ENCODE measurements around the gene TMEM167A.
"Not testable (repeated sequence)": the region's sequence is repeated elsewhere in the genome, so short reads cannot be mapped to it uniquely, and the experiment has no call there.

The TMEM167A gene

DNA sequence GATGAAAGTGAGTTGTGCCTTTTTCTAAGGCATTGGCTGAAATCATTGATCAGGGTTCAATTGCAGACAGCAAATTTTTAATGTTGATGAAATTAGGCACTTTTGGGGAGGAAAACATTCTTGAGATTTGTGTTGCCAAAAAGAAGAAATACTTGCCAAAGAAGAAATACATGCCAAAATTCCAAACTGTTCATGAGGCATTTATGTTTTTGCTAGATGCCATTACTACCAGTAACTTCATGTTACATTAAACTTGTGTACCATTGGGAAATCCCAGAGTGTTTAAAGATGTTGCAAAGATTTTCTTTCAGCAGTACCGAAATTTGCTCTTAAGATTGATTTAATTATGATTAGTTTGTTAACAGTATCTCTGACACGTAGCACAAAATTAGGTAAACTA lies 7.1 kb upstream of the TMEM167A start:
- Histone ChIP-seq H3K9me3 (ENCODE audit: control insufficient read depth, low read depth, low read length) (no peaks in the 10 kb centered on the region), H3K4me1 (ENCODE audit: control insufficient read depth, low read depth, low read length) (no peaks in the 10 kb centered on the region), H3K36me3 (ENCODE audit: control insufficient read depth, low read depth, low read length) (no peaks in the 10 kb centered on the region), H3K4me3 (ENCODE audit: low read length) (no peak overlapping the region), H3K27ac (ENCODE audit: low read length) (no peak overlapping the region), H3K9ac (ENCODE audit: low read length) (no peak overlapping the region), H3K27me3 (ENCODE audit: control insufficient read depth, insufficient read depth, low read length) (no peaks in the 10 kb centered on the region)

DNA sequence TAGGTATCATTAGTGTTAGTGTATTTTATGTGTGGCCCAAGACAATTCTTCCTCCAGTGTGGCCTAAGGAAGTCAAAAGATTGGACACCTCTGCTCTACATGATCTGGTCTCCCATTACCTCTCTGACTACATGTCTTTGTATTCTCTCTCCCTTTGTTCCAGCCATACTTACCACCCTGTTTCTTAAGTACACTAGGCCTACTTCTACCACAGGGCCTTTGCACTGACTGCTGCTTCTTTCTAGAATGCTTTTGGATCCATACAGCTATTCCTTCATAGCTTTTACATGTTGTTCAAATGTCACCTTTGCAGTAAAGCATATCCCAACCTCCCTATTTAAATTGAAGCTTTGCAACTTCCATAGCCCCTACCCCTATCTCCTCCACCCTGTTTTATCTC lies 5.6 kb upstream of the TMEM167A start:
- H3K9ac ChIP-seq (ENCODE audit: low read length): no peak overlapping the region
- H3K9me3 ChIP-seq (ENCODE audit: control insufficient read depth, low read depth, low read length): no peaks in the 10 kb centered on the region
- no peak overlapping the region for H3K27ac ChIP-seq (ENCODE audit: low read length)
- H3K27me3 ChIP-seq (ENCODE audit: control insufficient read depth, insufficient read depth, low read length): no peaks in the 10 kb centered on the region
- H3K36me3 ChIP-seq (ENCODE audit: control insufficient read depth, low read depth, low read length): no peaks in the 10 kb centered on the region
- peaks cover 6% of the 10 kb centered on the region for H3K4me1 ChIP-seq (ENCODE audit: control insufficient read depth, low read depth, low read length)
- no peak overlapping the region for H3K4me3 ChIP-seq (ENCODE audit: low read length)

DNA sequence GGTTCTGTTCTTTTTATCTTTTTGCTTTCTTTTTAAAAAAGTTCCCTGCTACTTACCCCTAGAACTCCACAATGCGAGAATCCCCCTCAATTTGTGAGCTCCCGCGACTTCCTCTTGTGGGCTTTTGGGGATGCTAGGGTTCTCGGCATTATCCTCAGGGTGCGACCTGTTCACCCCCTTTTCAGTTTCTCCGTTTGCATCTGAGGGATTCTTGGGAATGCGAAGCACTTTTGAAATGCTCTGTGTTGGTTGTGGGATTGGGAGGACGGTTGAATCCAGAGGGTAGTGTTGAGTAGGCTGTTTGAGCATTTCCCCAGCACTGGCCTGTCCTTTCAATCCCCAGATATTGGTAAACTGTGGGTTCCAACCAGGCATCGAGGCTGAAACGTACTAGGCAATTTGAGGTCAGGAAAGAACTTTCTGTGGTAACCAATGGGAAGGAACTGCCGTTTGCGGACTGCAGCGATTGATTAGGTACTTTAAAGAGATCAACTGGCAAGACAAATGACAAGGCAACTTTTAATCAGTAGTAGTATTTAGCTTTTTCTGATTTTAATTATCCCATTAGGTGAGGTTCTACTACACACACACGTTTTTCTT lies 568 bp upstream of the TMEM167A start:
- Histone ChIP-seq H3K36me3 (ENCODE audit: control insufficient read depth, low read depth, low read length) (peaks cover 6% of the 10 kb centered on the region), H3K9ac (ENCODE audit: low read length) (peak overlapping the region; percentile 94), H3K27me3 (ENCODE audit: control insufficient read depth, insufficient read depth, low read length) (no peaks in the 10 kb centered on the region), H3K4me1 (ENCODE audit: control insufficient read depth, low read depth, low read length) (peaks cover 12% of the 10 kb centered on the region), H3K27ac (ENCODE audit: low read length) (peak overlapping the region; percentile 90), H3K9me3 (ENCODE audit: control insufficient read depth, low read depth, low read length) (no peaks in the 10 kb centered on the region), H3K4me3 (ENCODE audit: low read length) (peak overlapping the region; percentile 93)

DNA sequence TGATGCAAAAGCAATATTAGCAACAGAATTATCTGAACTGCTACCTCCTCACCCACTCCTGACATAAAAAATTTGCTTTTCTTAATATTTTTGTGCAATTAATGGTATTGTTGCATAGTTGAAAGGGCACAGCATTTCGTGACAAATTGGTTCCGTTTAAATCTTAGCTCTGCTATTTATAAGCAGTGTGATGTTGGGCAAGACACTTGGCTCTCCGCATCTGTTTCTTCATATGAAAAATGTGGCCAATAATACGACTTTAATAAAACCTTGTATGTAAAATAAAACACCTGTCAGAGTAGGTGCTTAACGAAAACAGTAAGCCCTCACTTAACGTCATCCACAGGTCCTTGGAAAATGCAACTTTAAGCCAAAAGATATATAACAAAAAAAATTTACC lies 4.2 kb downstream of the TMEM167A start:
- H3K4me1 ChIP-seq (ENCODE audit: control insufficient read depth, low read depth, low read length): peaks cover 26% of the 10 kb centered on the region
- H3K9ac ChIP-seq (ENCODE audit: low read length): no peak overlapping the region
- H3K27me3 ChIP-seq (ENCODE audit: control insufficient read depth, insufficient read depth, low read length): no peaks in the 10 kb centered on the region
- peaks cover 6% of the 10 kb centered on the region for H3K36me3 ChIP-seq (ENCODE audit: control insufficient read depth, low read depth, low read length)
- H3K9me3 ChIP-seq (ENCODE audit: control insufficient read depth, low read depth, low read length): no peaks in the 10 kb centered on the region
- no peak overlapping the region for H3K27ac ChIP-seq (ENCODE audit: low read length)
- no peak overlapping the region for H3K4me3 ChIP-seq (ENCODE audit: low read length)

DNA sequence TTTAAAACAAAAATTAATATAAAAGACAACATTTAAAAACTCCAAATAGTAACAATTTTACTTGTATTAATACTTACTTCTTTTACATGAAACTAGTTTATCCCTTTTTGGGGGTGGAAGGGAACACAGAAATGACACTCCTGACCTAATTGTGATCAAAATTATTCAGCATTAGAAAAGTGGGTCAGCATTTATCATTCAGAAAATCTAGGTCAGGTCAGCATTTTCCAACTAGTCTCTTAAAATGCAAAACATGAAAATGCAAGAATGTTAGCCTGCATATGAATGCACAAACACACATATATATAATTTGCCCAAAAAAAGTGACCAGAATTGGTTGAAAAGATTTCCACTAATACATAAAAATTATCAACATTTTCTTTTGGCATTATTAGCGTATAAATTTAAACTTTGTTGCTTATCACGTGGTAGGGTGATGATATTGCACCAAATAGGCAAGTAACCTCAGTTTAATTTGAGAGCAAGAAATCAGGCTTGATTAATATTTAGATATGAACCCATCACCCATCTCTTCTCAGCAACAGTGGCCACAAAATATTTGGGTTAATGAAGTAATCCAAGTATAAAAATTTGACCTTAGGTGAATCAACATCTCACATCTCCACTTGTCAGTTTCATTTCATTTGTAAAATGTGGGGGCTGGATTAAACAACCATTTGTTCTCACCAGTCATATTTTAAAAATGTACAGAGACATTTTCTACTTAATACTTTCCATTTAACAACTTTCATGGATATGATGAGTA lies 5.7 kb downstream of the TMEM167A start:
- Histone ChIP-seq H3K9ac (ENCODE audit: low read length) (peak overlapping the region; percentile 11), H3K4me1 (ENCODE audit: control insufficient read depth, low read depth, low read length) (peaks cover 34% of the 10 kb centered on the region)

DNA sequence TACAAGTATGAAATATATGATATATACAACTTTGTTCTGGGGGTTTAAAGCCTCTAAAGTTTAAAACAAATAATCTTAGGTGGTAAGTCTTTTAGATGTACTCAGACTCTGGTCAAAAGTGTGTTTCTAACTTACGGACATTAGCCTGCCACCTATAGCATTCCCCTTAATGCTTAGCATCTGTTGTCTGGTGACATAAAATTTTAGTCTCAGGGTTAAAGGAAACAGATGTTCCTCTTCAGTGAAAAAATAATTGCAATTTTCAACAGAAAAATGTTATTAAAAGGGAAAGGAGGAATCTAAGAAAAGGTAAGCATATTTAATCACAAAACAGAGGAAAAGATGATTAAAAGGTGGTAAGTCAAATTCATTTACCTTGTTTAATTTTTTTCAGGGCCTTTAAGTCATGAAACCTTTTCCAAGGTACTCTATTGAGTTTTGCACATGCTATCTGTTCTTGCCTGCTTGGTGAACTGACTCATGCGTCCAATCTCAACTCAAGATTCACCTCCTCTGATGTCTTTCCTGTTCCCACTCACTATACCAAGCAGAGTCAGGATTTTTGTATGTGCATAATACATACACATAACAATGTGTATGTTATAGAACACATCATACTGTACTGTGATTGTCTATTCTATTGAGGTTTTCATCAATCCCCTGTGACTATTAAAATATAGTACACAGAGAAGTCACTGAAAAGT lies 7.9 kb downstream of the TMEM167A start:
- Histone ChIP-seq H3K27ac (ENCODE audit: low read length) (no peak overlapping the region), H3K4me3 (ENCODE audit: low read length) (no peak overlapping the region), H3K9ac (ENCODE audit: low read length) (no peak overlapping the region), H3K4me1 (ENCODE audit: control insufficient read depth, low read depth, low read length) (peaks cover 35% of the 10 kb centered on the region), H3K9me3 (ENCODE audit: control insufficient read depth, low read depth, low read length) (no peaks in the 10 kb centered on the region), H3K27me3 (ENCODE audit: control insufficient read depth, insufficient read depth, low read length) (no peaks in the 10 kb centered on the region), H3K36me3 (ENCODE audit: control insufficient read depth, low read depth, low read length) (peaks cover under 1% of the 10 kb centered on the region)

More for the DNA sequence above, 5.7 kb downstream of the TMEM167A start:
- Histone ChIP-seq H3K27ac (ENCODE audit: low read length) (no peak overlapping the region), H3K4me3 (ENCODE audit: low read length) (peak overlapping the region; percentile 13), H3K27me3 (ENCODE audit: control insufficient read depth, insufficient read depth, low read length) (no peaks in the 10 kb centered on the region), H3K9me3 (ENCODE audit: control insufficient read depth, low read depth, low read length) (no peaks in the 10 kb centered on the region), H3K36me3 (ENCODE audit: control insufficient read depth, low read depth, low read length) (peaks cover 6% of the 10 kb centered on the region)

DNA sequence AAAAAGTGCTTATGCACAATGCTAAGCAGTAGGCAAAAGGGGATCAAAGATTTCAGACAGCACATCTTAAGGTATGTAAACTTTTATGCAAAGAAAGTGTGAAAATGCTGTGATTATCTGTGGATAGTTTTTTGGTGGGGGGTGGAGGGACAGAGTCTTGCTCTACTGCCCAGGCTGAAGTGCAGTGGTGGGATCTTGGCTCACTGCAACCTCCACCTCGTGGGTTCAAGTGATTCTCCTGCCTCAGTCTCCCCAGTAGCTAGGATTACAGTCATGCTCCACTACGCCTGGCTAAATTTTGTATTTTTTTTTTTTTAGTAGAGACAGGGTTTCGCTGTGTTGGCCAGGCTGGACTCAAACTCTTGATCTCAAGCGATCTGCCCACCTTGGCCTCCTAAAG lies 9.8 kb downstream of the TMEM167A start:
- not testable (repeated sequence) for H3K4me3 ChIP-seq (ENCODE audit: low read length); H3K9ac ChIP-seq (ENCODE audit: low read length); H3K27me3 ChIP-seq (ENCODE audit: control insufficient read depth, insufficient read depth, low read length); H3K27ac ChIP-seq (ENCODE audit: low read length); H3K9me3 ChIP-seq (ENCODE audit: control insufficient read depth, low read depth, low read length)
- Histone ChIP-seq H3K36me3 (ENCODE audit: control insufficient read depth, low read depth, low read length) (peaks cover 11% of the 10 kb centered on the region), H3K4me1 (ENCODE audit: control insufficient read depth, low read depth, low read length) (peaks cover 35% of the 10 kb centered on the region)

DNA sequence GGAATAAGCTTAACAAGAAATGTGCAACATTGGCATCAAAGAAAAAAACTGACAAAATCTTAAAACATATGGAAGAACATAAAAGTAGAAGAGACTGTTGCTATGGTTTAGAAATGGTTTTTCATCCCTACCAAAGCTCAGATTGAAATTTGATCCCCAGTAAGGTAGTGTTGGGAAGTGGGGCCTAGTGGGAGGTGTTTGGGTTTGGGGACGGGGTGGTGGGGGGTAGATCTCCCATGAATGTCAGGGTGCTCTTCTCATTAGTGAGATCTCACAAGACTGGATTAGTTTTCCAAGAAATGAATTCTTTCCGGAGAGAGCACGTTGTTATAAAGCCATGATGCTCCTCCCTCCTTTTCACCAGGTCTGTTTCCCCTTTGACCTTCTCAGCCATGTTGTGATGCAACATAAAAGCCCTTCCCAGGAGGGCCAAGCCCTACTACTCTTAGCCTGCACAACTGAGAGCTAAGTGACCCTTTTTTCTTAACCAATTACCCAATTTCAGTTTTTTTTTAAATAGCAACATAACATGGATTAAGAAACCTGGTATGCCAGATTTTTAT lies 10.6 kb downstream of the TMEM167A start:
- Histone ChIP-seq H3K9ac (ENCODE audit: low read length) (peak overlapping the region; percentile 48), H3K36me3 (ENCODE audit: control insufficient read depth, low read depth, low read length) (peaks cover 16% of the 10 kb centered on the region), H3K4me3 (ENCODE audit: low read length) (no peak overlapping the region), H3K4me1 (ENCODE audit: control insufficient read depth, low read depth, low read length) (peaks cover 30% of the 10 kb centered on the region), H3K27ac (ENCODE audit: low read length) (peak overlapping the region; percentile 22), H3K9me3 (ENCODE audit: control insufficient read depth, low read depth, low read length) (no peaks in the 10 kb centered on the region), H3K27me3 (ENCODE audit: control insufficient read depth, insufficient read depth, low read length) (no peaks in the 10 kb centered on the region)

DNA sequence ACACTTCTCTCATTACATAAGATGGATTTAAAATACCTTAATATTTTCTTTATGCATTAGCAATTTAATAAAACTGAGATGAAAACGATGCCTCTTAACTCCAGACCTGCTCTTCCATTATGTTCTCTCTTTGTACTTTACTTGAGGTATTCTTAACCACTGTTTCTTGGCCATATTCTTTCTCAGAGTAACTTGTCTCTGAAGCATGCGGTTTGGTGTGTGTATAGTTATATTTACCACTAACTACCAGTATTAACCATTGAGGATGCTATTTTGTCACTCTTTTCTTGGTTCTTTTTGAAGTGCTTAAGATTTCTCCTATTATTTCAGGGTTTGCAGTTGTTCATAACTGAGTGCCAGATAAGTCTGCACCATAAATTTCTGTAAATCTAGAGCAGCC lies 17.9 kb downstream of the TMEM167A start:
- no peak overlapping the region for H3K27ac ChIP-seq (ENCODE audit: low read length)
- peaks cover 61% of the 10 kb centered on the region for H3K36me3 ChIP-seq (ENCODE audit: control insufficient read depth, low read depth, low read length)
- no peak overlapping the region for H3K4me3 ChIP-seq (ENCODE audit: low read length)
- H3K9me3 ChIP-seq (ENCODE audit: control insufficient read depth, low read depth, low read length): no peaks in the 10 kb centered on the region
- H3K9ac ChIP-seq (ENCODE audit: low read length): no peak overlapping the region
- H3K27me3 ChIP-seq (ENCODE audit: control insufficient read depth, insufficient read depth, low read length): no peaks in the 10 kb centered on the region
- H3K4me1 ChIP-seq (ENCODE audit: control insufficient read depth, low read depth, low read length): no peaks in the 10 kb centered on the region

DNA sequence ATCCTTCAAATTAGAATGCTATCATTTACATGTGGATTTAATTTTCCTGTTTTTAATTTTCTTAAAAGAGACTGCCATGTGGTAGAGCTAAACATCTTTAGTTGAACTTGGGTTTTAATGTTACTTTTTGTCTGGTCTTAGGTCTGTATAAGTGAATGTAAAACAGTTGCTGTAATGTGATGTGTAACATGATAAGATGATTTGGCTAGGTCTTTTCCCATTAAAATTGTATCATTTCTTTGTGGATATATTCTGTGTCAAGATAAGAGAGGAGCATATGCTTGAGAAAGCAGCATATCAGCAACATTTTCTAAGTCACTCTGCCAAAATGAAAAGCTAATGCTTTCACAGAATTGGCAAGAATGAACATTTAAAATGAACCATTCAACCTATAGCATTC lies 18.5 kb downstream of the TMEM167A start:
- Histone ChIP-seq H3K4me3 (ENCODE audit: low read length) (no peak overlapping the region), H3K36me3 (ENCODE audit: control insufficient read depth, low read depth, low read length) (peaks cover 60% of the 10 kb centered on the region), H3K27me3 (ENCODE audit: control insufficient read depth, insufficient read depth, low read length) (no peaks in the 10 kb centered on the region), H3K27ac (ENCODE audit: low read length) (no peak overlapping the region), H3K4me1 (ENCODE audit: control insufficient read depth, low read depth, low read length) (no peaks in the 10 kb centered on the region), H3K9ac (ENCODE audit: low read length) (no peak overlapping the region), H3K9me3 (ENCODE audit: control insufficient read depth, low read depth, low read length) (no peaks in the 10 kb centered on the region)

DNA sequence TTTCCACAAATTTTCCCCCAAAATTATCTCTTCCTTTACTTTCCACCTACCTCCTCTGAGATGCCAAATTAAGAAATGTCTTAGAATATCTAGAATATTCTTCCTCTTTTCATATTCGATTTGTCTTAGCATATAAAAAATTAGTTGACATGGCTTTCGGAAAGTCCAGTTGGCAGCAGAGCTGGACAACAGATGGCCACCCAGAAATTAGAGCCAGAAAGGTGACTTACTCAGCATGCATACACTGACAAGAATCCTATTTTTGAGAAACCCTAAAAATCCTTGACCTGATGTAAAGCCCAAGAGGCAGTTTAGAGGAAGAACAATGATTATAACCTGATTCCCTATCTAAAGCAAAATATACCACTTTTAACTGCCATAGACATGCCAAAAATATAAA lies 22.0 kb downstream of the TMEM167A start:
- Histone ChIP-seq H3K9ac (ENCODE audit: low read length) (no peak overlapping the region), H3K36me3 (ENCODE audit: control insufficient read depth, low read depth, low read length) (peaks cover 44% of the 10 kb centered on the region), H3K4me1 (ENCODE audit: control insufficient read depth, low read depth, low read length) (no peaks in the 10 kb centered on the region), H3K27ac (ENCODE audit: low read length) (no peak overlapping the region), H3K27me3 (ENCODE audit: control insufficient read depth, insufficient read depth, low read length) (no peaks in the 10 kb centered on the region), H3K4me3 (ENCODE audit: low read length) (no peak overlapping the region), H3K9me3 (ENCODE audit: control insufficient read depth, low read depth, low read length) (no peaks in the 10 kb centered on the region)
